HG03575 (cell line): Measurements from ENCODE around the gene CASP12.
A peak's percentile ranks its signal among the peaks of the same experiment; 100 is the strongest.
"Not testable (repeated sequence)": the region's sequence is repeated elsewhere in the genome, so short reads cannot be mapped to it uniquely, and the experiment has no call there.

ENCODE experiments used
- ATAC-seq: cut with Tn5 transposase; IDR thresholded peaks from one replicate; pipeline ENCODE4 v1.9.1; 2021; ENCODE audit not compliant: unreplicated experiment, insufficient number of reproducible peaks, low FRiP score; ENCODE audit errors: extremely low read depth

The CASP12 gene

DNA sequence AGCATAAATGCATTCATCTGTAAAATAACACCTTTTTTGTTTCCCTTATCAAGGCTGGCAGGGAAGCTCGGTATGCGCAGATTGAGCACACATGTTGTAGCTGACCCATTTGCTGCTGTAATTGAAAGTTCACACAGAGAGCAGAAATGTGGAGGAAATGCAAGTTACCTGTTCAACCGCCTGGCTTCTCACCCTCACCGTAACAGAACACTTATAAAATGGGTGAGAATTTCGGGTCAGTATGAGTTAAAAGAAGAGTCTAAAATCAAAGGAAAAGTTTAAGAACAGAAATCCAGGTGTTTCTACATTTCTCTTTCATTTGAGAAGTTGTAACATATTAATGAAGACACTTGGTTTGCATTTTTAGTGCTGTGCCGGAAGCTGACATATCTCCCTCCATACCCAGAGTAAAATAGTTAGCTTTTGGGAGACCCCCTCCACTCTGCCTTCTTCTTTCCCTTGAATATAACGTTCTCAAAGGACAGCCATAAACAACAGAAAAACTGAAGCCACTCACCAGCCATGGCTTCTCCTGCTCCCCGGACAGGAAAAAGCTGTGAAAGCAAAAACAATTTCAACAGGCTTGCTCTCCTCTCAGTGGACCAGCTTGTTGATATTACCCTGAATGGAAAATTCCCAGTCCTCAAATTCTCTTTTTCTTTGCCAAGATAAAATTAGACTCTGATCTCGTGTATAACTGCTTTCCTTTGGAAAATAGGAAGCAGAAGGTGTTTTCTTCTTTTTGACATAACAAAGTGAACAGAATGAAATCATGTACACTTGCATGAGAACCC is at the start of gene CASP12:
CASP12 (minus strand) TSS at position 570 of the 794 bp plus-strand sequence.
- peak; percentile 56 for ATAC-seq

DNA sequence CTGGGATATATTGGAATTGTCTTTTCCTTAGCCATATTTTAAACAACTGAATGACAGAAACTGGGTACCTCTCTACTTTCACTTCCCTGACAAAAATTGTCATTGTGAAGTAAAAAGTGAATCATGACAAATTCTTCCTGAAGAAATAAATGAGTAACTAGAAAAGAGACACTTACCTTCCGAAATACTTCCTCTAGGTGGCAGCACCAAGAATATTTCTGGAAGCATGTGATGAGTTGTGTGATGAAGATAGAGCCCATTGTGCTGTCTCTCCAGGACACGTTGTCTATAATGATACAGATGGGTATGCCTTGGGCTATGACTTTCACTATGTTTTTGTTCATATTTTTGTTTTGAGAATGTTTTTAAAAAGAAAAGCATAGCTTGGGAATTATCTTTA is 48.6 kb upstream of the CASP12 start:
- ATAC-seq = peak; percentile 72

DNA sequence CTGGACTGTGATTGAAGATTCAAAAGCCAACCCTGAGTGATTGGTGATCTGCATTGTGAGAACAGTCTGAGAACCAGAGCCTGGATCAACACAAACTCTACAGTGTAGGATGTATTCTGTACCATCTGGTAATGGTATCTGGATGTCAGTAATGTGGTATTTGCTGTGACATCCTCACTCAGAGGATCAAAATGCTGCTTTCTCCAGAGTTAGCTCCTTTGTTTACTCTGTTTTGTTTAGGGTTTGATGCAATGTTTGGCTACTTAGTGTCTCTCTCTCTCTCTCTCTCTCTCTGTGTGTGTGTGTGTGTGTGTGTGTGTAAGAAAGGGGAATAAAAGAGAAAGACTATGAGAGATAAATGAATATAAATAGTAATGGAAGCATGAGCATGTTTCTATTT is 45.8 kb upstream of the CASP12 start:
- no peak for ATAC-seq

DNA sequence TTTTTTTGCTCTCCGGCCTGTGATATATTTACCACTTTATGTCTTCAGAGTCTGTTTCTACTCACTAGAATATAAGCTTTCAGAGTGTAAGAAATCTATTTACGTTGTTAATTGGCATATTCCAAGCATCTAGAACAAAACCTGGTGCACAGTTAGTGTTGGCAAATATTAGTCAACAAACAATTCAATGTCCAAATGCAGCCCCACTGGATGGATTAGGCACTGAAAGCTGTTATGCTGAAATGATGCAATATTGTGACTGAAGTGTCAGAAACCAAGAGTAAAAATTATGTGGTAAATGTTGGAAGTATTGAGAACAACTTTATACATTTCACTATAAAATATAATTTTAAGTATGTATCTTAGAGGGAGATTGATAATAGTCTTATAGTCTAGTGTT is 45.3 kb upstream of the CASP12 start:
- ATAC-seq = no peak

DNA sequence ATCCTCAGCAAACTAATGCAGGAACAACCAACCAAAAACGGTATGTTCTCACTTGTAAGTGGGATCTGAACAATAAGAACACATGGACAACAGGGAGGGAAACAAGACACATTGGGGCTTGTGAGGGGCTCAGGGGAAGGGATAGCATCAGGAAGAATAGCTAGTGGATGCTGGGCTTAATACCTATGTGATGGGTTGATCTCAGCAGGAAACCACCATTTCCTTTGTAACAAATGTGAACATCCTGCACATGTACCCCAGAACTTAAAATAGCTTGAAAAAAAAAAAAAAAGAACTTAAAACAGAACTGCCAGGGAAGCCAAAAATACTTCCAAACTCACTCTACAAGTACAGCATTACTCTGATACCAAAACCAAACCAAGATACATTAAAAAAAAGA is 36.3 kb upstream of the CASP12 start:
- no peak for ATAC-seq

DNA sequence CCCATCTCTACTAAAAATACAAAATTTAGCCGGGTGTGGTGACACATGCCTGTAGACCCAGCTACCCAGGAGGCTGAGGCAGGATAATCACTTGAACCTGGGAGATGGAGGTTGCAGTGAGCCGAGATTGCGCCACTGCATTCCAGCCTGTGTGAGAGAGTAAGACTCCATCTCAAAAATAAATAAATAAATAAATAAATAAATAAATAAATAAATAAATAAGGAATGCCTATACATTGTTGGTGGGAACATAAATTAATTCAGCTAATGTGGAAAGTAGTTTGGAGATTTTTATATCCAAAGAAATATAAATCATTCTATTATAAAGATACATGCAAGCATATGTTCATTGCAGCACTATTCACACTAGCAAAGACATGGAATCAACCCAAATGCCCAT is 35.8 kb upstream of the CASP12 start:
- ATAC-seq = not testable (repeated sequence)

DNA sequence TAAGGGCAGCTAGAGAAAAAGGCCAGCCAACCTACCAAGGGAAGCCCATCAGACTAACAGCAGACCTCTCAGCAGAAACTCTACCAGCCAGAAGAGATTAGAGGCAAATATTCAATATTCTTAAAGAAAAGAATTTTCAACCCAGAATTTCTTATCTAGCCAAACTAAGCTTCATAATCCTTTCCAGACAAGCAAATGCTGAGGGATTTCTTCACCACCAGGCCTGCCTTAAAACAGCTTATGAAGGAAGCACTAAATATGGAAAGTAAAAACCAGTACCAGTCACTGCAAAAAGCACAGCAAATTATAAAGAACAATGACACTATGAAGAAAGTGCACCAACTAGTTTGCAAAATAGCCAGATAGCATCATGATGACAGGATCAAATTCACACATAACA is 30.6 kb upstream of the CASP12 start:
- ATAC-seq = no peak

DNA sequence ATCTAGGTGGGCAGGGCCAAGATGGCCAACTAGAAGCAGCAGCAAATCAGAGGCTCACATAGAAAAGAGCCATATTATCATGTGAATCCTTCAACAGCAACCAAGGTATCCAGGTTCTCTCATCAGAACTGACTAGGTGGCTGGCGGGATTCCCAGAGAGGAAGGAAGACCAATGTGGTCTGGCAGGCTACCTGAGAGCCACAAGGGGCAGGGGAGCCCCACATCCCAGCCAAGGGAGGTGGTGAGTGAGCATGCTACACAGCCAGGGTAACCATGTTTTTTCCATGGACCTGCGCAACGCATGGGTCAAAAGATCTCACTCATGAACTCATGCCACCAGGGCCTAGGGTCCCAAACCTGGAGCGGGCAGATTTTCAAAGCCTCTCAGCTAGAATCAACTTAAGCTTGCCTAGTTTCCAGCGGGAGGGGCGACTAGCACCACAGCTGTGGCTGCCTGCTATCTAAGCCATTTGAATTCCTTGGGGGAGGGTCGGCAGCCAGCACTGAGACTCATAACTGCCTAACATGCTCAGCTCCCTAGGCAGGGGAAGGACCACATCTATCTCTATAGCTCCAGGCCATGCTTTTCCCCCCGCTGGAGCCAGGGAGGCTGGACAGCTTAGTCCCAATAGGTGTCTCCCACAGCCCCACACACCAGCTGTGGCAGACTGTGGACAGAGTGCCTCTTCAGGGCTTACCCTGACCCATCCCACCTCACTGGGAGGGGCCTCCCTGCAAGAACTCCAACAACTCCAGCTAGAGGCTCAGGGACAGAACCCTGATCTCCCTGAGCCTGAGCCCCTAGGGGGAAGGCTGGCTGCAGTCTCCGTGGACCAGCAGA is 28.7 kb upstream of the CASP12 start:
- no peak for ATAC-seq

DNA sequence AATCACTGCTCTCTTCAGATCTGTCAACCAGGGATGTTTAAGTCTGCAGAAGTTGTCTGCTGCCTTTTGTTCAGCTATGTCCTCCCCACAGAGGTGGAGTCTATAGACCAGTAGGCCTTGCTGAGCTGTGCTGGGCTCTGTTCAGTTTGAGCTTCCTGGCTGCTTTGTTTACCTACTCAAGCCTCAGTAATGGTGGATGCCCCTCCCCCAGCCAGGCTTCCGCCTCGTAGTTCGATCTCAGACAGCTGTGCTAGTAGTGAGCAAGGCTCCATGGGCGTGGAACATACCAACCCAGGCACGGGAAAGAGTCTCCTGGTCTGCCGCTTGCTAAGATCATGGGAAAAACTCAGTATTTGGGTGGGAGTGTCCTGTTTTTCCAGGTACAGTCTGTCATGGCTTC is 27.6 kb upstream of the CASP12 start:
- ATAC-seq = no peak

DNA sequence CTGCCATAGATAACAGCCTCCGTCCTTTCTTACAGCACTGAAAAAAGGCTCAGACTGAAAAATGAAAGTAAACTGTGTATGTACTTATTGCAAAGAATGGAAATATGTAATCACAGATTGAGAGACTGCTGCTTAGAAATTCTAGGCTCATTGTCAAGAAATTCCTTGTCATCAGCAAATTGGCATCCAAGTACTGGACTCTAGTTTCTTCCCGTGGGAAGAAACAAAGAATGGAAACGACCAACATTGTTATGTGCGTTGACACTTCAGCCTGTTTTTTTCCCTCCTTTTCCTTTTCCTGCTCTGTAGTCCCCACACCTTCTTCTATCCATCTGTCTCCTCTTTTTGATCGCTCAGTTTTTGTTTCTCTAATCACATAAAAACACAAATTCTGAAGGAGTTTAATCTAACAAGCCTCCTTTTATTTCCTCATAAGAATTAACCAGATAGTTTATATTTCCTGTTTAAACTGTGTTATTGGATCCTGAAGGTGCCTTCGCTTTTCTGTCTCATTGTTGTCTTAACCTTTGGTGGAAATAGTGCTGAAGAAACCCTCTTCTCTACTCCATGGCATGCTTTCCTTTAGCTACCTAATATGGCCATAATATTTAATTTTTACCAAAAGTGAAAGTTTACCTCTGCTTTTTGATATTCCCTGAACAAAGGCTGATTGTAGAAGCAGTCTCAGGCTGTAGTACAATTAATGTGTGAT is 20.0 kb upstream of the CASP12 start:
- no peak for ATAC-seq

DNA sequence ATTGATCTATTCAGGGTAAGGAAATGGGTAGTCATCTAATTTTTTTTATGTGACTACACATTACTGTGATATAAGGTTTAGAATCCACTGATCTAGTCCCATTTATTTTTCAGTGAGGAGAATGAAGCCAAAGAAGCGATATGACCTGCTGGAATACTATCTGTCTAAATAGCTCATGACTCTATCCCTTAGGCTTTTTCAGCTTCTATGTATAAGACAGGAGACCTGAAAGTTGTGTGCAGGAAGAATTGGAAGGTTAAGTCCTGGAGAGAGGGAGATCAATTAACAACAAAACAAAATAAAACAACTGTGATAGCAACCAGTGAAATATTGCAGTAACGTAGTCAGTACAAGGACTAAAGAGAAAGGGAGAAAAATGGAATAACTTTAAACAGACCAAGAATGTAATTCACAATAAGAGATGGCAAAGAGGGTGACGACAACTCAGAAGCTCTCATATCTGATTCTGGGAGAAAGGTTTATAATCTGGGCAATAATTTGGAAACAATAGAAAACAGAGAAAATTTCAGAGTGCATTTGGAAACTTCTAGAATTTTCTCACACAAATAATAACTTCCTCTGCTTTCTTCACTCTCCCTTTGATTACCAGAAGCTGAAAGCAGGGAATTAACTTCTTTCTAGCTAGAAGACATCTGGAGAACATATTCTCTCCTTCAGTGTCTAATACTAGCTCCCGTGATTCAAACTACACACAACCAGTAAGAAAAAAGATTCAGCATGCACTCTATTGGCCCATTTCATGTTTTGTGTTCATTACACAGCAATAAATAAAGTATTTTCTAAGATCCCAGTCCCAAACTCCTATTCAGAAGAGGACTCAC is 19.2 kb upstream of the CASP12 start:
- no peak for ATAC-seq

DNA sequence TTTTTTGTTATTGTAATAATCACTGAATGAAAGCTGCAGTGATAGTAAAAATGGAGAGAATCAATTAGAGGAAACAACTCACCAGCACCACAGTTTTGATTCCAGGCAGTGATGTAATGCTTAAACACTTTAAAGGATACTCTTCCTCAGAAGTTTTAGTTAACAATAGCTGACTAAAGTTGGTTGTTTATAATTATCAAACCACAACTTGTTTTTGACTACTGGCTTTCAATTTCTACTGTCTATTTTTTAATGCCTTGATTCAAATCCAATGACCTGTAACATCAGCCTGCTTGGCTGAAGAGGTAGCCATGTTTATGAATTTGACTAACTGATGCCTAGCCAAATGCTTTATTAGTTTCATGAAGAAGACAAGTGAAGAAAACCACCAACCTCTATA is 18.2 kb upstream of the CASP12 start:
- ATAC-seq = no peak

DNA sequence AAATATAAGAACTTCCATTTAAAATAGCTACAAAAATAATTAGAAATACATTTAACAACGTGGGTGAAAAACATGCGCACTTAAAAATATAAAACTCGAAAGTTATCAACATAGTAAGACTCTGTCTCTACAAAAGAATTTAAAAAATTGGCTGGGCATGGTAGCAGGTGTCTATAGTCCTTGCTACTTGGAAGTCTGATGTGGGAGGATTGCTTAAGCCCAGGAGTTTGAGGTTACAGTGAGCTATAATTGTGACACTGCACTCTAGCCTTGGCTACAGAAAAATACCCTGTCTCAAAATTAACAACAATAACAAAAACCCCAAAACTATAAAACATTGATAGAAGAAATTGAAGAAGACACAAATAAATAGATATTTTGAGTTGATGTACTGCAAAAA is 13.8 kb upstream of the CASP12 start:
- ATAC-seq = no peak

DNA sequence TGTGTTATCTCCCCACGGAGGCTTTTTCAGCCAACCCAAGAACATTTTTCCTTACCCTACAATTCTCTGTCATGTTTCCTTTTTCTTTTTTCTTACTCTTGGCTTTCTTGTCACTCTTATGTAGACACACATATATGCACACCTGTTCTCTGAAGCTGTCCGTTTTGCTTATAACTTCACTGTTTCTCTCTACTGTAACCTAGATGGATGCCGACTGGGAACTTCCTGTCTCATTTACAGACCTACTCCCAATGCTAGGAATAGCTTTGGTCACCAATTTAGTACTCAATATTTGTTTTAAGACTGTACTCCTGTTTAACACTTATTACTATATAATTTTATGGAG is 9.9 kb upstream of the CASP12 start:
- ATAC-seq = no peak

DNA sequence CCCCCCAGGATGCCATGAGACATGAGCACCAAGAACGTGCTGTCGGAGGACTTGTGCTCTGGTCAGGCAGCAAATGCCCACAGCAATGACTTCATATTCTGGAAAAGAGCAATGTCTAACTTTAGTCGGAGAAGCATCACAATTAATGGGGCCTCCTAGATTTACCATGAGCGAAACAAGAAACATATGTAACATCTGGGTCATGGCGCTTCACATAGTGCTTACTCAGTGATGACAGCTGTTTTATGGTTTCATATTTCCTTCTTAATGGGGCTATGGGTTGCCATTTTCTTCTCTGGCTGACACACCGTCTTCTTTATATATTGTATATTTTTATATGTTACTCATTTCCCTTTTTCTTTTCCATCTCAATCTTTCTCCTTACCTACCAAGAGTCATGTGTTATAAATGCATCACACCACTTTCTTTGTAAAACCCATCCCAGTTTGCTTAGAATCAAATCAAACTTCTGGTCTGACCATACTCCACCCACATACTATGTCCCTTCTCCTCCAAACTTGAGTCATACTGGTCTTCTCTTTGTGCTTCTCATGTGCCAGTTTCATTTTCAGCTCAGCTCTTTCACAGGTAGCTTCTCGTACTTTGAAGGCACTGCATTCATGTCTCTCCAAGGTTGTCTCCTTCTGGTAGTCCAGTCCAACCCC is 9.4 kb upstream of the CASP12 start:
- peak; percentile 87 for ATAC-seq

DNA sequence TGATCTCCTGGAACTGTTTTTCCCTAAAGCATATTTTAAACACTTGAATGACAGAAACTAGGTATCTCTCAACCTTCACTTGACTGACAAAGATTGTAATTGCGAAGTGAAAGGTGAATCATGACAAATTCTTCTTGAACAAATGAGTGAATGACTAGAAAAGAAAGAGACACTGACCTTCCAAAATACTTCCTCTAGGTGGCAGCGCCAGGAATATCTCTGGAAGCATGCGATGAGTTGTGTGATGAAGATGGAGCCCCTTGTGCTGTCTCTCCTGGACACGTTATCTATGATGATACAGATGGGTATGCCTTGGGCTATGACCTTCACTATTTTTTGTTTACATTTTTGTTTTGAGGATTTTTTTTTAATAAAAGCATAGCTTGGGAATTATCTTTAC is 7.0 kb upstream of the CASP12 start:
- ATAC-seq = no peak

DNA sequence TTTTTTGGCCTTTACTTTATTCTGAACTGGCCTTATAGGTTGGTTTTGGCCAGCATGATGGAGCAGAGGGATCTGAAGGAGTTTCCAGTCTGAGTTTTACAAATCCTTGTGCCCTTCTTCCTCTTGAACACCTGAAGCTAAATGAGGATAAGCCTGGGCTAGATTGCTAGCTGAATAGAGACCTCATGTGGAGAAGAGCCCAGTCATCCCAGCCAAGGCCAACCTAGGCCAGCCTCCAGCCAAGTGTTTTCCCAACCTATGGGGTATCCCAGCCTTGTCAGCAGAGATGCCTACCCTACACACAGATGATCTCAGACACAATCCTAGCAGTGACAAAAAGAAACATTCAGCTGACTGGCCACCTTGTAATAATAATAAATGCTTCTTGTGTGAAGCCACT is 966 bp upstream of the CASP12 start:
- ATAC-seq = no peak

DNA sequence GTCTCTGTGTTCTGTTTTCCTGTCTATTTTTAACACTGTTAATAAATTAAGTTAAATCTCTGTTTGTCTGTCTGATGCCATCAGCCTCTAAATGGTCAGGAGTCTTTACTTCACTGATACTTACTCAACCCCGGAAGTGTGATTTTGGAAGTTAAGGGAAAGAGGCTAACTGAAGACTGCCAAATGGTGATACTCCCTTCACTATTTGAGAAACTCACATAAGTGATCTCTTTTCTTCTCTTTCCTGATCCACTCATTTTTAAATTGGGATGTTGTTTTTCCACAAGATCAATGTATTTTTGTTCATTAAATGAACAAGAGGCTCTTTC is 389 bp upstream of the CASP12 start:
- ATAC-seq = no peak

DNA sequence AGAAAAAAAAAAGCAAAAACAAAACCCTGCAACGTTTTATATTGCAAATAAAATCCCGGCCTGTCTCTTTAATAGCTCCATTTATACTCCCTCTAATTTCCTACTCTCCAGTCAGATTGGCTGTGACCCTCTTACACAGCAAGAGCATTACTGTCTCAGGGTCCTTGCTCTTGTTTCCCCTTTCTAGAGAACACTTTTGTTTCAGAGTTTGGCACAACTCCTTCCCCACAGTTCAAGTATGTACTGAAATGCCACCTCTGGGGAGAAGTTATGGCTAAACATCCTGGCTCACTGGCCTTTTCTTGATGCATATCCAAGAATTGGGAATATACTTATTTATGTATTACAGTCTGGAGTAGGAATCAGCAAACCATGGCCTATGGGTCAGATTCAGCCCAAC is 2.6 kb downstream of the CASP12 start:
- ATAC-seq = no peak
